ENCODE results near the gene SAPCD1.
A peak's percentile ranks its signal among the peaks of the same experiment; 100 is the strongest.
"Not testable (repeated sequence)": the region's sequence is repeated elsewhere in the genome, so short reads cannot be mapped to it uniquely, and the experiment has no call there.

SAPCD1 gene

DNA sequence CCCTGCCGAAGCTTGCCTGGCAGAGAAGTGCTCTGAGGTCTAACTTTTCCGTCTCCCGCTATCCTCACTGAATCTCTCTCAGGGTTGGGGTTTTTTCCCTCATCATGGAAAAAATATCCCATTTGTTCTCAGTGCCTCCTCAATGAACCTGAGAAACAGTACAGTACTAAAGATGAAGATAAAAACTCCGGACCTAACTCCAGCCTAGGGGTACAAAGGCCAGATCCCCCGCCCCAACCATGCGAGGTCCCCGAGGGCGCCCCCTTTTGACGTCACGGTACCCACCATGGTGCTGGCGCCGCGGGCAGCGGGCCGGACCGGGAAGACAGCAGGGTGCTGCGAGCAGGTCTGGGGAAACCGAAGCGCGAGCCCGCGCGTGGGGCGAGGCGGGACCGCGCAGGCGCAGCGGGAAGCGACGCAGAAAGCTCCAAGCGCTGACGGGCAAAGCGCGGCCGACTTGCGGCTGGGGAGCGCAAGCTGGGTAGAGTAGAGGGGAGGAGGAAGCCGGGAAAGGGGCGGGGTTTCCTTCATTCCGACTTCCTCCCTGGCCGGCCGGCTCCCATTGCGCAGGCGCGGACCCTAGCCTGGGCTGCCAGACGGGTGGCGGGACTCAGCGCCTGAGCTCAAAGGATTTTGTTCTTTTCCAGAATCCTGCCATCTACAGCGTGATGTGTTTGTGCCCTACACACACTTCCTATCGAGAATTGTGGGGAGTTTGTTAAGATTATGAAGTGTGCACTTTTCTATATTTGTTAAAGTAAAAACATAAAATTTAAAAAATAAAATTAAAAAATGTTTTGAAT lies 44.2 kb downstream of the SAPCD1 start, which contains the start of gene LSM2:
LSM2 (minus strand) TSS at position 497 of the 803 bp plus-strand sequence; CDS start at position 288, 209 bp downstream.
- peak; percentile 97 for TF ChIP-seq SPI1 (IDR thresholded peaks at IDR 0.05; ENCODE audit: borderline replicate concordance, low read depth)
- TF ChIP-seq, protein P1, sequence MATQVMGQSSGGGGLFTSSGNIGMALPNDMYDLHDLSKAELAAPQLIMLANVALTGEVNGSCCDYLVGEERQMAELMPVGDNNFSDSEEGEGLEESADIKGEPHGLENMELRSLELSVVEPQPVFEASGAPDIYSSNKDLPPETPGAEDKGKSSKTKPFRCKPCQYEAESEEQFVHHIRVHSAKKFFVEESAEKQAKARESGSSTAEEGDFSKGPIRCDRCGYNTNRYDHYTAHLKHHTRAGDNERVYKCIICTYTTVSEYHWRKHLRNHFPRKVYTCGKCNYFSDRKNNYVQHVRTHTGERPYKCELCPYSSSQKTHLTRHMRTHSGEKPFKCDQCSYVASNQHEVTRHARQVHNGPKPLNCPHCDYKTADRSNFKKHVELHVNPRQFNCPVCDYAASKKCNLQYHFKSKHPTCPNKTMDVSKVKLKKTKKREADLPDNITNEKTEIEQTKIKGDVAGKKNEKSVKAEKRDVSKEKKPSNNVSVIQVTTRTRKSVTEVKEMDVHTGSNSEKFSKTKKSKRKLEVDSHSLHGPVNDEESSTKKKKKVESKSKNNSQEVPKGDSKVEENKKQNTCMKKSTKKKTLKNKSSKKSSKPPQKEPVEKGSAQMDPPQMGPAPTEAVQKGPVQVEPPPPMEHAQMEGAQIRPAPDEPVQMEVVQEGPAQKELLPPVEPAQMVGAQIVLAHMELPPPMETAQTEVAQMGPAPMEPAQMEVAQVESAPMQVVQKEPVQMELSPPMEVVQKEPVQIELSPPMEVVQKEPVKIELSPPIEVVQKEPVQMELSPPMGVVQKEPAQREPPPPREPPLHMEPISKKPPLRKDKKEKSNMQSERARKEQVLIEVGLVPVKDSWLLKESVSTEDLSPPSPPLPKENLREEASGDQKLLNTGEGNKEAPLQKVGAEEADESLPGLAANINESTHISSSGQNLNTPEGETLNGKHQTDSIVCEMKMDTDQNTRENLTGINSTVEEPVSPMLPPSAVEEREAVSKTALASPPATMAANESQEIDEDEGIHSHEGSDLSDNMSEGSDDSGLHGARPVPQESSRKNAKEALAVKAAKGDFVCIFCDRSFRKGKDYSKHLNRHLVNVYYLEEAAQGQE (IDR thresholded peaks at IDR 0.05; ENCODE audit: insufficient replicate concordance, low read depth): no peak
- peak; percentile 80 for TF ChIP-seq POLR2AphosphoS5 (IDR thresholded peaks at IDR 0.05; ENCODE audit: low read depth)
- no peak for TF ChIP-seq CTCF (IDR thresholded peaks at IDR 0.05; ENCODE audit: insufficient read depth, low read length)
- H3K27ac ChIP-seq (replicated peaks): peak within 1 kb of the TSS; percentile 81
- peak; percentile 96 for DNase-seq (ENCODE audit: low read depth in 1 of 2, low spot score in 1 of 2)
- peak within 1 kb of the TSS; percentile 75 for H3K4me3 ChIP-seq (replicated peaks; ENCODE audit: insufficient read depth, low read length)
- no peaks in the 10 kb centered on the region for H3K27me3 ChIP-seq (ENCODE audit: insufficient read depth, poor library complexity, severe bottlenecking)

- not testable (repeated sequence) for DNase-seq (ENCODE audit: low read depth in 1 of 2, low spot score in 1 of 2); H3K27ac ChIP-seq (replicated peaks); H3K4me3 ChIP-seq (replicated peaks; ENCODE audit: insufficient read depth, low read length)
Observed at GRCh38 chr6:31808599-31808998, 46.1 kb downstream of the SAPCD1 start.

DNA sequence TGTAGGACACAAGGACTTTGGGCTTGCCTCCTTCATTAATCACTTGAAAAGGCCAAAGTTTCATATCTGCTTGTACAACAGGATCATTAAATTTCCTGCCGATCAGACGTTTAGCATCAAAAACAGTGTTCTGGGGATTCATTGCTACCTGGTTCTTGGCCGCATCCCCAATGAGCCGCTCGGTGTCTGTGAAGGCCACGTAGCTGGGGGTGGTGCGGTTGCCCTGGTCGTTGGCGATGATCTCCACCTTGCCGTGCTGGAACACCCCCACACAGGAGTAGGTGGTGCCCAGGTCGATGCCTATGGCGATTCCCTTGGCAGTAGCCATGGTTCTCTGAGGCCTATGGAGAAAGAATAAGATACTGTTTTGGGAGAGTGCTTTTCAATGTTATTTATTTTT lies 49.2 kb downstream of the SAPCD1 start:
- no peak for DNase-seq (ENCODE audit: low read depth in 1 of 2, low spot score in 1 of 2)
- TF ChIP-seq POLR2AphosphoS5 (IDR thresholded peaks at IDR 0.05; ENCODE audit: low read depth) (no peak), GABPA (IDR thresholded peaks at IDR 0.05; ENCODE audit: low read depth) (no peak), SPI1 (IDR thresholded peaks at IDR 0.05; ENCODE audit: borderline replicate concordance, low read depth) (no peak), CTCF (IDR thresholded peaks at IDR 0.05; ENCODE audit: insufficient read depth, low read length) (no peak)
- TF ChIP-seq, protein P1 (IDR thresholded peaks at IDR 0.05; ENCODE audit: insufficient replicate concordance, low read depth): no peak
- H3K27me3 ChIP-seq (ENCODE audit: insufficient read depth, poor library complexity, severe bottlenecking): no peaks in the 10 kb centered on the region
- H3K4me3 ChIP-seq (replicated peaks; ENCODE audit: insufficient read depth, low read length): no peak overlapping the region
- H3K27ac ChIP-seq (replicated peaks): no peak overlapping the region

More at GRCh38 chr6:31808599-31808998, 46.1 kb downstream of the SAPCD1 start:
- not testable (repeated sequence) for H3K27me3 ChIP-seq (ENCODE audit: insufficient read depth, poor library complexity, severe bottlenecking)

DNA sequence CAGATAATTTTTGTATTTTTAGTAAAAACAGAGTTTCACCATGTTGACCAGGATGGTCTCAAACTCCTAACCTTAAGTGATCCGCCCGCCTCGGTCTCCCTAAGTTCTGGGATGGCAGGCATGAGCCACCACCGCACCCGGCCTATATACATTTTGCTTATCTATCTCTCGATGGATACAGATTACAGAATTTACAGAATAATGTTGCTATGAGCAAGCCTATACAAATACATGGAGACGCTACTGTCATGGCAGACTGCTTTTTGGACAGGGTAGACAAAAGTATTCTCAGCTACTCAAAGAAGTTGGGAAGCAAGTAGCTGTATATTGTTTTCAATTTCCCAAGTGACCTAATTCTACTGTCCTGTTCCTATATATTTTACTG lies 51.0 kb downstream of the SAPCD1 start:
- Histone ChIP-seq H3K27ac (replicated peaks) (peak overlapping the region; percentile 6), H3K4me3 (replicated peaks; ENCODE audit: insufficient read depth, low read length) (no peak overlapping the region), H3K27me3 (ENCODE audit: insufficient read depth, poor library complexity, severe bottlenecking) (no peaks in the 10 kb centered on the region)
- no peak for TF ChIP-seq SPI1 (IDR thresholded peaks at IDR 0.05; ENCODE audit: borderline replicate concordance, low read depth)
- no peak for TF ChIP-seq GABPA (IDR thresholded peaks at IDR 0.05; ENCODE audit: low read depth)
- TF ChIP-seq POLR2AphosphoS5 (IDR thresholded peaks at IDR 0.05; ENCODE audit: low read depth): no peak
- TF ChIP-seq CTCF (IDR thresholded peaks at IDR 0.05; ENCODE audit: insufficient read depth, low read length): no peak
- TF ChIP-seq, protein P1 (IDR thresholded peaks at IDR 0.05; ENCODE audit: insufficient replicate concordance, low read depth): no peak
- no peak for DNase-seq (ENCODE audit: low read depth in 1 of 2, low spot score in 1 of 2)
